HEK293 (cell line): Measurements from ENCODE around the gene F10.

ENCODE experiments used
- CTCF ChIA-PET: fragments of 350-600 bp; formaldehyde crosslinking; extraction: SDS; loops from one replicate; lab custom pipeline; 2021; ENCODE audit warnings: antibody characterized with exemption; lab: Yijun Ruan, JAX
- POLR2A ChIA-PET: fragments of 300-600 bp; formaldehyde crosslinking; extraction: SDS; loops from one replicate; lab custom pipeline; 2020; ENCODE audit warnings: antibody characterized with exemption, inconsistent platforms; lab: Yijun Ruan, JAX
- H3K27ac ChIP-seq: fragments of 200-500 bp; sonication (Bioruptor generic); 2 replicates; pipeline ENCODE4 v1.5.1; 2014; ENCODE audit warnings: low read depth, low read length, control low read depth, inconsistent platforms; ENCODE audit errors: extremely low read depth
- H3K36me3 ChIP-seq, 2 experiments: fragments of 200-500 bp in 1 of 2; sonication (Bioruptor generic) in 1 of 2; 1 replicate in 1 of 2; 2 replicates in 1 of 2; pipeline ENCODE4 v1.5.1; 2014 to 2017; ENCODE audit warnings: inconsistent platforms in 2 of 2, low read length in 2 of 2; ENCODE audit not compliant: control insufficient read depth in 2 of 2, insufficient read depth in 1 of 2
- H3K4me1 ChIP-seq: fragments of 200-500 bp; sonication (Bioruptor generic); 2 replicates; pipeline ENCODE4 v1.5.1; 2014; ENCODE audit warnings: mild to moderate bottlenecking, low read length, inconsistent platforms; ENCODE audit not compliant: control insufficient read depth, insufficient read depth
- H3K4me3 ChIP-seq: 2 replicates; pipeline ENCODE4 v1.5.1; 2011; ENCODE audit warnings: low read depth, mild to moderate bottlenecking, control low read depth, low read length, moderate library complexity
- H3K9me3 ChIP-seq: fragments of 200-500 bp; sonication (Bioruptor generic); 2 replicates; pipeline ENCODE4 v1.5.1; 2014; ENCODE audit warnings: low read depth, low read length, inconsistent platforms; ENCODE audit not compliant: control insufficient read depth, insufficient read depth
- FEZF1 ChIP-seq: fragments of 450-650 bp; formaldehyde crosslinking; IDR thresholded peaks from 2 replicates; pipeline ENCODE4 v1.5.1; 2016; ENCODE audit warnings: missing biosample characterization, missing genetic modification characterization
- GLIS2 ChIP-seq: fragments of 450-650 bp; formaldehyde crosslinking; IDR thresholded peaks from 2 replicates; pipeline ENCODE4 v1.5.1; 2016; ENCODE audit warnings: missing biosample characterization, missing genetic modification characterization
- MYNN ChIP-seq: fragments of 450-650 bp; formaldehyde crosslinking; IDR thresholded peaks from 2 replicates; pipeline ENCODE4 v1.5.1; 2016; ENCODE audit warnings: missing biosample characterization, missing genetic modification characterization, borderline replicate concordance
- PRDM6 ChIP-seq: fragments of 450-650 bp; formaldehyde crosslinking; IDR thresholded peaks from 2 replicates; pipeline ENCODE4 v1.5.1; 2017; ENCODE audit warnings: missing biosample characterization, missing genetic modification characterization
- RBAK ChIP-seq: fragments of 450-650 bp; formaldehyde crosslinking; IDR thresholded peaks from 2 replicates; pipeline ENCODE4 v1.5.1; 2016; ENCODE audit warnings: missing biosample characterization, missing genetic modification characterization
- SALL2 ChIP-seq: fragments of 450-650 bp; formaldehyde crosslinking; IDR thresholded peaks from 2 replicates; pipeline ENCODE4 v1.5.0; 2017; ENCODE audit warnings: missing biosample characterization, mild to moderate bottlenecking, missing genetic modification characterization, borderline replicate concordance
- SETDB1 ChIP-seq: IDR thresholded peaks from one replicate; pipeline ENCODE4 v1.6.1; 2017; ENCODE audit warnings: mild to moderate bottlenecking, low read length, moderate library complexity, mixed read lengths; ENCODE audit not compliant: insufficient read length
- TCF7L2 ChIP-seq: IDR thresholded peaks from 2 replicates; pipeline ENCODE4 v1.6.1; 2011; ENCODE audit warnings: low read depth, mild to moderate bottlenecking, inconsistent platforms, low read length, moderate library complexity, borderline replicate concordance
- YY2 ChIP-seq: fragments of 450-650 bp; formaldehyde crosslinking; IDR thresholded peaks from 2 replicates; pipeline ENCODE4 v1.5.1; 2016; ENCODE audit warnings: missing biosample characterization, missing genetic modification characterization
- ZBTB1 ChIP-seq: fragments of 450-650 bp; formaldehyde crosslinking; IDR thresholded peaks from 2 replicates; pipeline ENCODE4 v1.5.1; 2016; ENCODE audit warnings: missing biosample characterization, missing genetic modification characterization
- ZBTB11 ChIP-seq: fragments of 450-650 bp; formaldehyde crosslinking; conservative IDR thresholded peaks from 2 replicates; pipeline ENCODE4 v1.5.1; 2016; ENCODE audit warnings: low read depth, missing biosample characterization, missing genetic modification characterization
- ZFP3 ChIP-seq: fragments of 450-650 bp; formaldehyde crosslinking; IDR thresholded peaks from 2 replicates; pipeline ENCODE4 v1.5.1; 2016; ENCODE audit warnings: low read depth, missing biosample characterization, missing genetic modification characterization
- ZFP41 ChIP-seq: fragments of 450-650 bp; formaldehyde crosslinking; IDR thresholded peaks from 2 replicates; pipeline ENCODE4 v1.5.1; 2016; ENCODE audit warnings: missing biosample characterization, missing genetic modification characterization, borderline replicate concordance
- ZNF221 ChIP-seq: fragments of 450-650 bp; formaldehyde crosslinking; IDR thresholded peaks from 2 replicates; pipeline ENCODE4 v1.5.1; 2017; ENCODE audit warnings: missing biosample characterization, missing genetic modification characterization, borderline replicate concordance
- ZNF266 ChIP-seq: fragments of 450-650 bp; formaldehyde crosslinking; IDR thresholded peaks from 2 replicates; pipeline ENCODE4 v1.5.1; 2016; ENCODE audit warnings: missing biosample characterization, missing genetic modification characterization, low read depth
- ZNF302 ChIP-seq: fragments of 450-650 bp; formaldehyde crosslinking; IDR thresholded peaks from 2 replicates; pipeline ENCODE4 v1.5.1; 2016; ENCODE audit warnings: missing biosample characterization, missing genetic modification characterization, low read depth
- ZNF335 ChIP-seq: fragments of 450-650 bp; formaldehyde crosslinking; conservative IDR thresholded peaks from 2 replicates; pipeline ENCODE4 v1.5.1; 2016; ENCODE audit warnings: missing biosample characterization, missing genetic modification characterization
- ZNF404 ChIP-seq: fragments of 450-650 bp; formaldehyde crosslinking; IDR thresholded peaks from 2 replicates; pipeline ENCODE4 v1.5.1; 2017; ENCODE audit warnings: missing biosample characterization, missing genetic modification characterization
- ZNF473 ChIP-seq: fragments of 450-650 bp; formaldehyde crosslinking; IDR thresholded peaks from 2 replicates; pipeline ENCODE4 v1.5.1; 2017; ENCODE audit warnings: missing biosample characterization, missing genetic modification characterization
- ZNF529 ChIP-seq: fragments of 450-650 bp; formaldehyde crosslinking; IDR thresholded peaks from 2 replicates; pipeline ENCODE4 v1.5.1; 2017; ENCODE audit warnings: missing genetic modification characterization, missing biosample characterization; ENCODE audit not compliant: insufficient replicate concordance
- ZNF585B ChIP-seq: fragments of 450-650 bp; formaldehyde crosslinking; IDR thresholded peaks from 2 replicates; pipeline ENCODE4 v1.5.1; 2016; ENCODE audit warnings: missing biosample characterization, missing genetic modification characterization
- ZNF600 ChIP-seq: fragments of 450-650 bp; formaldehyde crosslinking; IDR thresholded peaks from 2 replicates; pipeline ENCODE4 v1.5.1; 2016; ENCODE audit warnings: missing biosample characterization, missing genetic modification characterization
- ZNF658 ChIP-seq: fragments of 450-650 bp; formaldehyde crosslinking; IDR thresholded peaks from 2 replicates; pipeline ENCODE4; 2016; ENCODE audit warnings: missing biosample characterization, missing genetic modification characterization
- ZNF791 ChIP-seq: fragments of 450-650 bp; formaldehyde crosslinking; IDR thresholded peaks from 2 replicates; pipeline ENCODE4 v1.5.1; 2016; ENCODE audit warnings: missing biosample characterization, missing genetic modification characterization
- TF ChIP-seq, protein P1 (sequence below): fragments of 450-650 bp; formaldehyde crosslinking; IDR thresholded peaks from 2 replicates; pipeline ENCODE4 v1.5.1; 2016; ENCODE audit warnings: missing biosample characterization, missing genetic modification characterization
- TF ChIP-seq, protein P2 (sequence below): fragments of 450-650 bp; formaldehyde crosslinking; IDR thresholded peaks from 2 replicates; pipeline ENCODE4 v1.5.1; 2016; ENCODE audit warnings: missing biosample characterization, missing genetic modification characterization

The F10 gene

DNA sequence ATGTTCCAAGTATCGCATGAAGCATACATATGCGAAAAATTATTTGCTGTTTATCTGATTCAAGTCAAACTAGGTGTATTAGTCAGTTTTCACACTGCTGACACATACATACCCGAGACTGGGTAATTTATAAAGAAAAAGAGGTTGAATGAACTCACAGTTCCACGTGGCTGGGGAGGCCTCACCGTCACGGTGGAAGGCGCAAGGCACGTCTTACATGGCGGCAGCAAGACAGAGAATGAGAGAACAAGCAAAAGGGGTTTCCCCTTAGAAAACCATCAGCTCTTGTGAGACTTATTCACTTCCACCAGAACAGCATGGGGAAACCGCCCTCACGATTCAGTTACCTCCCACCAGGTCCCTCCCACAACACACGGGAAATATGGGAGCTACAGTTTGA lies 22.9 kb downstream of the F10 start:
- CTCF ChIA-PET: no interaction called here
- H3K27ac ChIP-seq: no peak overlapping the region

DNA sequence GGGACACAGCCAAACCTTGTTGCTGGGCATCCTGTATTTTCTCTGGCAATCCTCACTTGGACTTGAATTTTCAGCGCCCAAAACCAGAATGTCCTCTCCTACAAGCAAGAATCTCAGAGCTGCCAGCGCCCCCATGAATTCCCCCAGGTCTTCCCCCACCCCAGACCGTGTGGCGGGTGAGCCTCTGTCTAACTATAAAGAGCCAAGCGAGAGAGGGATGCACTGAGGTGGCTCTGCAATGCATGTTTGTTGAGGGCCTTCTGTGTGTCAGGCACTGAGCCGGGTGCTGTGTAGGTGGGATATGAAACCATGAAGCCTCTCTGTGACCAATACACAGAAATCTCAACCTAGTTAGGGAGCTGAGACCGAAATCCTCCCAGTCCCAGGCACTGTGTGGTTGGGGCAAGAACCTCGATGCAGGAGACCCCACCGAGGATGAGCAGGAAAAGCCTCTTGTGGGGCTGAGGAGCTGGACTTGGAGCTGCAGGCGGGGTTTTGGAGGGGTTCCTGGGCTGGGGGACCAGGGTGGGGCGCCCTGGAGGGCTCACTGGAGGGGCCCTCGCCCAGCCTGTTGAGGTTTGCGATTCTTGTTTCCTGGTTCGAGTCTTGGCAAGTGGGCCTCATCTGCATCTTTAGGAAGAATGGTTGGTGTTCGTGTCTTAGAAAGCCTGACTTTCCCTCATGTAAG lies 23.5 kb downstream of the F10 start:
- POLR2A ChIA-PET: no interaction called here
- Histone ChIP-seq H3K4me1 (no peaks in the 10 kb centered on the region), H3K27ac (no peak overlapping the region), H3K9me3 (no peaks in the 10 kb centered on the region), H3K36me3 (no peaks in the 10 kb centered on the region), H3K4me3 (no peak overlapping the region)
- CTCF ChIA-PET: no interaction called here
- TF ChIP-seq ZNF302 (tag by site-specific recombination): no peak
- no peak for TF ChIP-seq FEZF1 (tag by site-specific recombination)
- TF ChIP-seq ZFP41 (tag by site-specific recombination): no peak
- TF ChIP-seq ZBTB11 (tag by site-specific recombination): no peak
- no peak for TF ChIP-seq TCF7L2
- no peak for TF ChIP-seq SETDB1
- no peak for TF ChIP-seq ZNF404 (tag by site-specific recombination)
- no peak for TF ChIP-seq SALL2 (tag by site-specific recombination)
- no peak for TF ChIP-seq ZNF221 (tag by site-specific recombination)
- TF ChIP-seq ZNF335 (tag by site-specific recombination): no peak
- no peak for TF ChIP-seq ZNF529 (tag by site-specific recombination)
- TF ChIP-seq ZNF658 (tag by site-specific recombination): no peak

More for the DNA sequence above, 22.9 kb downstream of the F10 start:
- POLR2A ChIA-PET: no interaction called here
- no peaks in the 10 kb centered on the region for H3K36me3 ChIP-seq
- H3K4me1 ChIP-seq: no peaks in the 10 kb centered on the region
- H3K4me3 ChIP-seq: no peak overlapping the region
- no peak for TF ChIP-seq ZFP3
- TF ChIP-seq MYNN: no peak
- TF ChIP-seq, protein P1, sequence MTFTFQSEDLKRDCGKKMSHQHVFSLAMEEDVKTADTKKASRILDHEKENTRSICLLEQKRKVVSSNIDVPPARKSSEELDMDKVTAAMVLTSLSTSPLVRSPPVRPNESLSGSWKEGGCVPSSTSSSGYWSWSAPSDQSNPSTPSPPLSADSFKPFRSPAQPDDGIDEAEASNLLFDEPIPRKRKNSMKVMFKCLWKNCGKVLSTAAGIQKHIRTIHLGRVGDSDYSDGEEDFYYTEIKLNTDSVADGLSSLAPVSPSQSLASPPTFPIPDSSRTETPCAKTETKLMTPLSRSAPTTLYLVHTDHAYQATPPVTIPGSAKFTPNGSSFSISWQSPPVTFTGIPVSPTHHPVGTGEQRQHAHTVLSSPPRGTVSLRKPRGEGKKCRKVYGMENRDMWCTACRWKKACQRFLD (tag by site-specific recombination): no peak
- TF ChIP-seq GLIS2: no peak
- TF ChIP-seq PRDM6 (tag by site-specific recombination): no peak
- no peak for TF ChIP-seq ZNF529 (tag by site-specific recombination)
- TF ChIP-seq ZNF791: no peak
- no peak for TF ChIP-seq YY2 (tag by site-specific recombination)
- no peak for TF ChIP-seq ZBTB1 (tag by site-specific recombination)
- no peak for TF ChIP-seq RBAK (tag by site-specific recombination)
- TF ChIP-seq, protein P2, sequence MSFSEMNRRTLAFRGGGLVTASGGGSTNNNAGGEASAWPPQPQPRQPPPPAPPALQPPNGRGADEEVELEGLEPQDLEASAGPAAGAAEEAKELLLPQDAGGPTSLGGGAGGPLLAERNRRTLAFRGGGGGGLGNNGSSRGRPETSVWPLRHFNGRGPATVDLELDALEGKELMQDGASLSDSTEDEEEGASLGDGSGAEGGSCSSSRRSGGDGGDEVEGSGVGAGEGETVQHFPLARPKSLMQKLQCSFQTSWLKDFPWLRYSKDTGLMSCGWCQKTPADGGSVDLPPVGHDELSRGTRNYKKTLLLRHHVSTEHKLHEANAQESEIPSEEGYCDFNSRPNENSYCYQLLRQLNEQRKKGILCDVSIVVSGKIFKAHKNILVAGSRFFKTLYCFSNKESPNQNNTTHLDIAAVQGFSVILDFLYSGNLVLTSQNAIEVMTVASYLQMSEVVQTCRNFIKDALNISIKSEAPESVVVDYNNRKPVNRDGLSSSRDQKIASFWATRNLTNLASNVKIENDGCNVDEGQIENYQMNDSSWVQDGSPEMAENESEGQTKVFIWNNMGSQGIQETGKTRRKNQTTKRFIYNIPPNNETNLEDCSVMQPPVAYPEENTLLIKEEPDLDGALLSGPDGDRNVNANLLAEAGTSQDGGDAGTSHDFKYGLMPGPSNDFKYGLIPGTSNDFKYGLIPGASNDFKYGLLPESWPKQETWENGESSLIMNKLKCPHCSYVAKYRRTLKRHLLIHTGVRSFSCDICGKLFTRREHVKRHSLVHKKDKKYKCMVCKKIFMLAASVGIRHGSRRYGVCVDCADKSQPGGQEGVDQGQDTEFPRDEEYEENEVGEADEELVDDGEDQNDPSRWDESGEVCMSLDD (tag by site-specific recombination): no peak
- no peak for TF ChIP-seq ZNF266 (tag by site-specific recombination)
- no peak for TF ChIP-seq ZNF473 (tag by site-specific recombination)
- no peak for TF ChIP-seq ZNF585B
- no peak for TF ChIP-seq ZNF600
- no peaks in the 10 kb centered on the region for H3K9me3 ChIP-seq
